ENCODE results near the gene MLH3. TPM values are rescaled to one million over a fixed set of nuclear protein-coding genes. Genes with fewer than 3 reads are reported as not detected.
A peak's percentile ranks its signal among the peaks of the same experiment; 100 is the strongest.
"Not testable (repeated sequence)": the region's sequence is repeated elsewhere in the genome, so short reads cannot be mapped to it uniquely, and the experiment has no call there.

MLH3 gene
- total RNA-seq, 1 donor from 2014 or later, result 28.2 TPM

- intact Hi-C loops (cut with micrococcal nuclease), result no loop called here
- Mint-ChIP-seq H3K27ac (no peak overlapping the region), H3K4me3 (ENCODE audit: low read depth) (no peak overlapping the region), H3K9me3 (no peaks in the 10 kb centered on the region), H3K36me3 (ENCODE audit: low read depth) (peaks cover 48% of the 10 kb centered on the region), H3K4me1 (ENCODE audit: low read depth) (peaks cover 2% of the 10 kb centered on the region), H3K27me3 (ENCODE audit: low read depth) (no peaks in the 10 kb centered on the region)
- no peak for DNase-seq (ENCODE audit: low spot score)
These were observed 30.5 kb upstream of the MLH3 start for GRCh38 chr14:75081660-75082229.

GRCh38 chr14:75079521-75079920 is 28.3 kb upstream of the MLH3 start:
- Mint-ChIP-seq H3K4me1 (ENCODE audit: low read depth) (peaks cover 2% of the 10 kb centered on the region), H3K9me3 (no peaks in the 10 kb centered on the region), H3K36me3 (ENCODE audit: low read depth) (peaks cover 30% of the 10 kb centered on the region), H3K27me3 (ENCODE audit: low read depth) (no peaks in the 10 kb centered on the region), H3K27ac (no peak overlapping the region), H3K4me3 (ENCODE audit: low read depth) (no peak overlapping the region)
- no peak for DNase-seq (ENCODE audit: low spot score)
- intact Hi-C loops (cut with micrococcal nuclease), result no loop called here

DNA sequence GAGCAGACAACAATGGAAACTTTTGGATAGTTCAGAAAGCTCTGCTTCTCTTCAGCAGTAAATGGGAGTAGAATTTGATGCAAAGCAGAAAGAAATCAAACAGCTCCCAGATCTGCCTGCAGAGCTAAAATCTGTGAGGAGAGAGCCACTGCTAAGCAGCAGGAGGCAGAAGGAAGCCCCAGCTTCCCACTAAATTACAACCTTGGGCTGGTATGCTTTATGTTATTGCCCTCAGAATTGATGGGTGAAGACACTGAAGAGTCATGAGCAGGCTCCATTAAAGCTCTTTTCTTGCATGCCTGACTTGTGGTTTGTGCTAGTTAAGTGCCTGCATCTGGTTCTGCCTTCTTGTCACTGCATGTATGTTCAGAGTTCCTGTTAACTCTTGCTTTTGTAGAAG is 26.5 kb upstream of the MLH3 start:
- Mint-ChIP-seq H3K27me3 (ENCODE audit: low read depth) (no peaks in the 10 kb centered on the region), H3K4me3 (ENCODE audit: low read depth) (no peak overlapping the region), H3K27ac (no peak overlapping the region), H3K4me1 (ENCODE audit: low read depth) (no peaks in the 10 kb centered on the region), H3K9me3 (no peaks in the 10 kb centered on the region), H3K36me3 (ENCODE audit: low read depth) (peaks cover 15% of the 10 kb centered on the region)
- DNase-seq (ENCODE audit: low spot score), result no peak
- intact Hi-C loops (cut with micrococcal nuclease), result no loop called here

DNA sequence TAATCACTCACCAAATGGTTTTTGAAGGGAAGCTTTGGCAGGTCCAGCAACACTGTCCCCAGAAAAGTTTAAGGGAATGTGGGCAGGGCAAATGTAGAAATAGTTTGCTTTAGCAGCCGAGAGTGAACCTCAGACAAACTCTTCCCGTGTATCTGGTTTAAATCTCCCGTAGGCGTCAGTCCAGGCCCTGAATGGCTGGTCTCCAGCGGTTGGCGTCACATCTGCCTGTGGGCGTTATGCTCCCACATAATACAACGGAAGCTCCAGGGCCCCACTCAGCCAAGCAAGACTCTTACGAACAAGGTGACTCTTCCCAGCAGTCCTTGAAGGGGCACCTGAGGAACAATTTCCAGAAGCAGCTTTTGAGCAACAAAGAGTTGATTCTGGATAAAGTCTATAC is 19.1 kb upstream of the MLH3 start:
- Mint-ChIP-seq H3K36me3 (ENCODE audit: low read depth) (no peaks in the 10 kb centered on the region), H3K27me3 (ENCODE audit: low read depth) (no peaks in the 10 kb centered on the region), H3K4me3 (ENCODE audit: low read depth) (peak overlapping the region; percentile 23), H3K9me3 (no peaks in the 10 kb centered on the region), H3K27ac (no peak overlapping the region), H3K4me1 (ENCODE audit: low read depth) (peaks cover 2% of the 10 kb centered on the region)
- intact Hi-C loops (cut with micrococcal nuclease), result no loop called here
- DNase-seq (ENCODE audit: low spot score), result no peak

DNA sequence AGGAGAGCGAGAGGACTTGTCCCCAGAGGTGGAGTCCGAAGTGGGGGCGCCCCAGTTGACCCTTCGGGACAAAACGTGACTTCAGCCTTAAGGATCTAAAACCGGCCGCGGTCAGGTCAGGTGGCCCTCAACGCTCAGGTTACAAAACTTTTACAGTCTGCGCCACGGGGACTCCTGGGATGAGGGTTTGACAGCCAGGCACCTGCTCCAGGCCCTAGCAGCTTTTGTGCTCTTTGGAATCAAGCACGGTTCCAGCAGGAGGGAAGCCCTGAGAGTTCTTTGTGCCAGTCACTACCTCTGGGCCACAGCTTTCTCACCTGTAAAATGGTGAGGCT is 18.5 kb upstream of the MLH3 start:
- intact Hi-C loops (cut with micrococcal nuclease), result no loop called here

GRCh38 chr14:75069121-75069810 is 18.0 kb upstream of the MLH3 start, which contains the start of gene ZC2HC1C:
ZC2HC1C (plus strand) TSS chr14:75069641; CDS start chr14:75070574, 933 bp downstream.
- peaks cover 5% of the 10 kb centered on the region for H3K4me1 Mint-ChIP-seq (ENCODE audit: low read depth)
- H3K9me3 Mint-ChIP-seq, result no peaks in the 10 kb centered on the region
- H3K4me3 Mint-ChIP-seq (ENCODE audit: low read depth), result peak within 1 kb of the TSS; percentile 23
- H3K27ac Mint-ChIP-seq, result peak within 1 kb of the TSS; percentile 34
- H3K27me3 Mint-ChIP-seq (ENCODE audit: low read depth), result no peaks in the 10 kb centered on the region
- DNase-seq (ENCODE audit: low spot score), result peak; percentile 66
- no peaks in the 10 kb centered on the region for H3K36me3 Mint-ChIP-seq (ENCODE audit: low read depth)
- intact Hi-C loops (cut with micrococcal nuclease), result no loop called here

More for the DNA sequence above, 18.5 kb upstream of the MLH3 start:
- Mint-ChIP-seq H3K36me3 (ENCODE audit: low read depth) (no peaks in the 10 kb centered on the region), H3K27me3 (ENCODE audit: low read depth) (no peaks in the 10 kb centered on the region), H3K4me1 (ENCODE audit: low read depth) (peaks cover 3% of the 10 kb centered on the region), H3K9me3 (no peaks in the 10 kb centered on the region), H3K4me3 (ENCODE audit: low read depth) (no peak overlapping the region), H3K27ac (peak overlapping the region; percentile 34)
- no peak for DNase-seq (ENCODE audit: low spot score)

GRCh38 chr14:75068294-75069120 is 17.2 kb upstream of the MLH3 start:
- no peak overlapping the region for H3K27ac Mint-ChIP-seq
- H3K36me3 Mint-ChIP-seq (ENCODE audit: low read depth), result peaks cover 6% of the 10 kb centered on the region
- no peak for DNase-seq (ENCODE audit: low spot score)
- no peak overlapping the region for H3K4me3 Mint-ChIP-seq (ENCODE audit: low read depth)
- peaks cover 9% of the 10 kb centered on the region for H3K4me1 Mint-ChIP-seq (ENCODE audit: low read depth)
- no peaks in the 10 kb centered on the region for H3K27me3 Mint-ChIP-seq (ENCODE audit: low read depth)
- intact Hi-C loops (cut with micrococcal nuclease), result no loop called here
- H3K9me3 Mint-ChIP-seq, result no peaks in the 10 kb centered on the region

- peaks cover 15% of the 10 kb centered on the region for H3K4me1 Mint-ChIP-seq (ENCODE audit: low read depth)
- H3K27me3 Mint-ChIP-seq (ENCODE audit: low read depth); H3K27ac Mint-ChIP-seq; H3K36me3 Mint-ChIP-seq (ENCODE audit: low read depth); H3K9me3 Mint-ChIP-seq; H3K4me3 Mint-ChIP-seq (ENCODE audit: low read depth); DNase-seq (ENCODE audit: low spot score); intact Hi-C loops (cut with micrococcal nuclease): not testable (repeated sequence)
These were observed 16.5 kb upstream of the MLH3 start for GRCh38 chr14:75067765-75068164.

GRCh38 chr14:75067212-75067611 is 15.9 kb upstream of the MLH3 start:
- Mint-ChIP-seq H3K4me3 (ENCODE audit: low read depth) (no peak overlapping the region), H3K9me3 (no peaks in the 10 kb centered on the region), H3K27ac (no peak overlapping the region), H3K4me1 (ENCODE audit: low read depth) (peaks cover 16% of the 10 kb centered on the region), H3K27me3 (ENCODE audit: low read depth) (no peaks in the 10 kb centered on the region), H3K36me3 (ENCODE audit: low read depth) (peaks cover 6% of the 10 kb centered on the region)
- DNase-seq (ENCODE audit: low spot score), result no peak
- intact Hi-C loops (cut with micrococcal nuclease), result no loop called here

- H3K27me3 Mint-ChIP-seq (ENCODE audit: low read depth), result no peaks in the 10 kb centered on the region
- peaks cover 16% of the 10 kb centered on the region for H3K4me1 Mint-ChIP-seq (ENCODE audit: low read depth)
- H3K27ac Mint-ChIP-seq, result no peak overlapping the region
- H3K9me3 Mint-ChIP-seq, result no peaks in the 10 kb centered on the region
- H3K36me3 Mint-ChIP-seq (ENCODE audit: low read depth), result peaks cover 7% of the 10 kb centered on the region
- intact Hi-C loops (cut with micrococcal nuclease), result no loop called here
- DNase-seq (ENCODE audit: low spot score), result no peak
- H3K4me3 Mint-ChIP-seq (ENCODE audit: low read depth), result no peak overlapping the region
These were observed 15.4 kb upstream of the MLH3 start for GRCh38 chr14:75066691-75067090.

GRCh38 chr14:75064205-75064567 is 12.9 kb upstream of the MLH3 start:
- Mint-ChIP-seq H3K27ac (peak overlapping the region; percentile 94), H3K27me3 (ENCODE audit: low read depth) (no peaks in the 10 kb centered on the region), H3K36me3 (ENCODE audit: low read depth) (peaks cover 31% of the 10 kb centered on the region), H3K4me1 (ENCODE audit: low read depth) (peaks cover 27% of the 10 kb centered on the region), H3K4me3 (ENCODE audit: low read depth) (peak overlapping the region; percentile 99), H3K9me3 (peaks cover 3% of the 10 kb centered on the region)
- no peak for DNase-seq (ENCODE audit: low spot score)
- intact Hi-C loops (cut with micrococcal nuclease), result loop anchor here (5.0 kb wide), 1 partner anchor 62 kb away; the partner anchor contains the start of gene EIF2B2

DNA sequence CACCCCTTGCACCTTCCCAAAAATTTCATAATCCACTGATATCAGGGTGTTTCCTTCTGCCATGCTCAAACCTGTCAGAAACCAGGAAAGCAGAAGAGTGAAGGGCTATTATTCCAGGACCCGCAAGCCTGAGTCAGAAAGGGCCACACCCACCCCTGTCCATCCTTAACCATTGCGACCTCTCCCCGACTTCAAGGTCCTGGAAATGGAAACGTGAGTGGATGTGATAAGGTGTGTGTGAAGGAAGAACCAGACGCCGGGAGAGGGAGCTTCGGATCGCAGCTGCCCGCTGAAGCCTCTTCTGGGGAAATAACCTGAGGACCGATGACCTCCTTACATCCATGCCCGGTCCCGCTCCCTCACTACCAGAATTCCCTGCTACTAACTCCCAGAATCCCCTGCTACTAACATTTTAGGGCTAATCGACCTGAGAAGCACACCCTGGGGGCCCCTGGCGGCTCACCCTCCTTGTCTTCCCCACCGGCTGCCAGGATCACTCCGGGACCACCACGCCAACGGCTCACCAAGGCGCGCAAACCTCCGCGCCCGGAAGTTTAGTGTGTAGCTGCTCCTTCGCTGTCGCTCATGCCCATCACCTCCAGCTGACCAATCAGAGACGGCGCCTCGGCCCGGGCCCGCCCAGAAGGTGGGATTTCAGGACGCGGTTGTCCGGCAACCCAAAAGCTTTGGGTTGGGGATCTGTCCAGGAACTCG is 12.4 kb upstream of the MLH3 start, which contains the start of gene ACYP1:
TSS of gene ACYP1 (minus strand) at position 534 of the 714 bp plus-strand sequence. CDS start at position 63, 471 bp downstream.
- H3K27ac Mint-ChIP-seq, result peak within 1 kb of the TSS; percentile 94
- H3K4me3 Mint-ChIP-seq (ENCODE audit: low read depth), result peak within 1 kb of the TSS; percentile 99
- intact Hi-C loops (cut with micrococcal nuclease), result loop anchor here (1.0 to 5.0 kb wide), 2 partner anchors 12 to 61 kb away; partner anchors contain the start of genes EIF2B2 and MLH3
- H3K27me3 Mint-ChIP-seq (ENCODE audit: low read depth), result no peaks in the 10 kb centered on the region
- peaks cover 27% of the 10 kb centered on the region for H3K4me1 Mint-ChIP-seq (ENCODE audit: low read depth)
- H3K36me3 Mint-ChIP-seq (ENCODE audit: low read depth), result peaks cover 35% of the 10 kb centered on the region
- DNase-seq (ENCODE audit: low spot score), result peak; percentile 89
- peaks cover 3% of the 10 kb centered on the region for H3K9me3 Mint-ChIP-seq

Data from activated T-helper 2 cell treated with anti-CD3 and anti-CD28 coated beads, Interferon-gamma antibody, Interleukin-2, Interleukin-4, amounts not matched to agents 10 μg/mL and 5 μg/mL and 100 μg/mL, durations not matched to agents 14 hours and 24 hours and 36 hours (primary cell).